ENCODE results near the gene DGKI. TPM values are rescaled to one million over a fixed set of nuclear protein-coding genes. Genes with fewer than 3 reads are reported as not detected.

The DGKI gene
- total RNA-seq, 2 donors from 2014 or later = 4.4 to 5.9 TPM

- no peaks in the 10 kb centered on the region for H3K9me3 ChIP-seq
- DNase-seq (ENCODE audit: low spot score) = no peak
- H3K4me1 ChIP-seq = no peaks in the 10 kb centered on the region
- no peak for TF ChIP-seq CTCF (IDR thresholded peaks at IDR 0.05)
- H3K36me3 ChIP-seq = no peaks in the 10 kb centered on the region
- H3K4me3 ChIP-seq = no peak overlapping the region
- H3K27me3 ChIP-seq = no peaks in the 10 kb centered on the region
- H3K27ac ChIP-seq = no peak overlapping the region
Measured at GRCh38 chr7:137462847-137463246, 383.9 kb downstream of the DGKI start.

GRCh38 chr7:137462074-137462715, 384.6 kb downstream of the DGKI start:
- no peak for TF ChIP-seq CTCF (IDR thresholded peaks at IDR 0.05)
- no peaks in the 10 kb centered on the region for H3K36me3 ChIP-seq
- no peaks in the 10 kb centered on the region for H3K27me3 ChIP-seq
- no peak for DNase-seq (ENCODE audit: low spot score)
- H3K4me1 ChIP-seq = no peaks in the 10 kb centered on the region
- no peaks in the 10 kb centered on the region for H3K9me3 ChIP-seq
- no peak overlapping the region for H3K27ac ChIP-seq
- no peak overlapping the region for H3K4me3 ChIP-seq

DNA sequence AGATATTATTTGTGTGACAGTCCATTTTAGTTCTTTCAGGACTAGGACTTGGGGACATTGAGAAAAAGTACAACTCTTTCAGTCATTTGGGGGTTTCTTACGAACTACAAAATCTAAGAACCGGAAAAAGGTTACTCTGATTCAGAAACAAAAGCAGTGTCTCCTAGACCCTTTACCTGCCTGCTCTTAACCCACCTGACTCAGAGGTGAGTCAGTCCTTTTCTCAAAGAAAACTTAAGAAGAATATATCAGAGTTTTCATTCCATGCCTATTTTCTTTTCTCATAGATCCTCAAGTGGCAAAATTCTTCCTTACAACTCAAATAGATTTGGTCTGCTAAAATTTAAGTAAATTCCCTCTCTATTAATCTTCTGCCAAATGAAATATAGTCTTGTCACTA, 388.4 kb downstream of the DGKI start:
- H3K27ac ChIP-seq = no peak overlapping the region
- H3K36me3 ChIP-seq = no peaks in the 10 kb centered on the region
- no peaks in the 10 kb centered on the region for H3K27me3 ChIP-seq
- H3K4me3 ChIP-seq = no peak overlapping the region
- H3K4me1 ChIP-seq = peaks cover 0 to 9% of the 10 kb centered on the region in 2 donors
- TF ChIP-seq CTCF (IDR thresholded peaks at IDR 0.05) = no peak
- DNase-seq (ENCODE audit: low spot score) = no peak
- H3K9me3 ChIP-seq = no peaks in the 10 kb centered on the region

GRCh38 chr7:137454767-137455166, 392.0 kb downstream of the DGKI start:
- Histone ChIP-seq H3K4me1 (peaks cover 0 to 14% of the 10 kb centered on the region in 2 donors), H3K27ac (peak overlapping the region; percentile 57 to 76), H3K4me3 (peak overlapping the region; percentile 20 to 31), H3K27me3 (no peaks in the 10 kb centered on the region), H3K36me3 (no peaks in the 10 kb centered on the region), H3K9me3 (no peaks in the 10 kb centered on the region)
- peak; percentile 78 for DNase-seq (ENCODE audit: low spot score)
- no peak for TF ChIP-seq CTCF (IDR thresholded peaks at IDR 0.05)

GRCh38 chr7:137454246-137454724, 392.5 kb downstream of the DGKI start:
- Histone ChIP-seq H3K4me1 (peaks cover 0 to 14% of the 10 kb centered on the region in 2 donors), H3K27ac (peak overlapping the region; percentile 57 to 76), H3K36me3 (no peaks in the 10 kb centered on the region), H3K27me3 (no peaks in the 10 kb centered on the region), H3K4me3 (peak overlapping the region; percentile 20 to 31), H3K9me3 (no peaks in the 10 kb centered on the region)
- DNase-seq (ENCODE audit: low spot score) = no peak
- peak; percentile 56 to 80 for TF ChIP-seq CTCF (IDR thresholded peaks at IDR 0.05)

DNA sequence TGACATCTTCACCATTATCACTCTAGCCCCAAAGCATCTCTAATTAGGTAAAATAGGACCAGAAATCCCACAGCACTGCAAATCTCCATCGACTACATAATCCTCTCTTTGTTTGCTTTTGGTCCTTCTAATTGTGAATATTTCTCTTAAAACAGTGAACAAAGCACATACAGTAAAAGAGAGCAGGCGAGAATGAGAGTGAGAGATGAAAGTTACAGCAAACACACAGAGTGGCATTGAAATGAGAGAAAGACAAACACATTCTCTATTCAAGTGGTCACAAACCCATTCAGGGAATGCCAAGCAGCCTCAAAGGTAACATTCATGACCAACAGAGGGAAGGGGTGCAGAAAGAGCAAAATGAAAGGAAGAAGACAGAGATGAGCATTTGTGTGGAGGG, 393.4 kb downstream of the DGKI start:
- peak overlapping the region in 1 of 2 donors; percentile 20 for H3K4me3 ChIP-seq
- no peak for DNase-seq (ENCODE audit: low spot score)
- no peaks in the 10 kb centered on the region for H3K27me3 ChIP-seq
- no peak for TF ChIP-seq CTCF (IDR thresholded peaks at IDR 0.05)
- peak overlapping the region in 1 of 2 donors; percentile 76 for H3K27ac ChIP-seq
- H3K4me1 ChIP-seq = peaks cover 0 to 14% of the 10 kb centered on the region in 2 donors
- no peaks in the 10 kb centered on the region for H3K36me3 ChIP-seq
- H3K9me3 ChIP-seq = no peaks in the 10 kb centered on the region
